T-helper 9 cell (primary cell): ENCODE measurements around the gene BRICD5.

Experiments used
- DNase-seq: peaks from one replicate; pipeline ENCODE4 v3.0.0-alpha.2; 2020

Gene BRICD5

GRCh38 chr16:2179107-2179501 is 31.6 kb downstream of the BRICD5 start:
- DNase-seq, result no peak

GRCh38 chr16:2178321-2179106 is 32.1 kb downstream of the BRICD5 start:
- DNase-seq, result peak; percentile 30

- no peak for DNase-seq
Observed at GRCh38 chr16:2177561-2177960, 33.1 kb downstream of the BRICD5 start.

- DNase-seq, result no peak
Observed at GRCh38 chr16:2177101-2177500, 33.6 kb downstream of the BRICD5 start.

- no peak for DNase-seq
Observed at GRCh38 chr16:2176047-2176446, 34.6 kb downstream of the BRICD5 start.

GRCh38 chr16:2175454-2175853 is 35.2 kb downstream of the BRICD5 start:
- DNase-seq, result no peak

- DNase-seq, result no peak
Observed at GRCh38 chr16:2174396-2175131, 36.1 kb downstream of the BRICD5 start.

GRCh38 chr16:2173916-2174315 is 36.7 kb downstream of the BRICD5 start:
- DNase-seq, result no peak

GRCh38 chr16:2173366-2173765 is 37.3 kb downstream of the BRICD5 start:
- DNase-seq, result no peak

- no peak for DNase-seq
Observed at GRCh38 chr16:2172688-2173335, 37.9 kb downstream of the BRICD5 start.

GRCh38 chr16:2171601-2172178 is 39.0 kb downstream of the BRICD5 start:
- no peak for DNase-seq

- no peak for DNase-seq
Observed at GRCh38 chr16:2170587-2171435, 39.9 kb downstream of the BRICD5 start.

- no peak for DNase-seq
Observed at GRCh38 chr16:2170080-2170479, 40.6 kb downstream of the BRICD5 start.

GRCh38 chr16:2167068-2167638 is 43.5 kb downstream of the BRICD5 start:
- DNase-seq, result no peak

- no peak for DNase-seq
Observed at GRCh38 chr16:2166263-2167067, 44.2 kb downstream of the BRICD5 start.

- no peak for DNase-seq
Observed at GRCh38 chr16:2165861-2166260, 44.8 kb downstream of the BRICD5 start.

- no peak for DNase-seq
Observed at GRCh38 chr16:2163211-2163881, 47.3 kb downstream of the BRICD5 start.

- DNase-seq, result no peak
Observed at GRCh38 chr16:2162676-2163118, 48.0 kb downstream of the BRICD5 start.

- DNase-seq, result no peak
Observed at GRCh38 chr16:2161911-2162310, 48.8 kb downstream of the BRICD5 start.

GRCh38 chr16:2160915-2161551 is 49.6 kb downstream of the BRICD5 start:
- DNase-seq, result no peak
